ENCODE measurements around the gene PVALEF.

DNA sequence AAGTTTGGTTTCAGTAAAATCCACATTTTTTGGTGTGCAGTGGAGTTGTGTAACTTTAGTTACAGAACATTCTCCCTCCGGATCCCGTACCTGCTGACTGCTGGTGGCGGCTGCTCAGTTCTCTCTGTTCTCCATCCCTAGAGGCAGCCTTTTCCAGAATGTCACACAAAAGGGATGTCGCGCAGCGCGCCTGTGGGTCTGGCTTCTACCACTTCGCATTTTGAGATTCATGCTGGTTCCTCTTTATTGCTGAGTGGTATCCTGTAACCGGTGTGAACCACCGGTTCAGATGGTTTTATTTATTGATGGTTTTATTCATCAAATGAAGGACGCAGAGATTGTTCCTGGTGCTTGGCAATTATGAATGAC is 58.4 kb downstream of the PVALEF start:
- TF ChIP-seq, protein P1, sequence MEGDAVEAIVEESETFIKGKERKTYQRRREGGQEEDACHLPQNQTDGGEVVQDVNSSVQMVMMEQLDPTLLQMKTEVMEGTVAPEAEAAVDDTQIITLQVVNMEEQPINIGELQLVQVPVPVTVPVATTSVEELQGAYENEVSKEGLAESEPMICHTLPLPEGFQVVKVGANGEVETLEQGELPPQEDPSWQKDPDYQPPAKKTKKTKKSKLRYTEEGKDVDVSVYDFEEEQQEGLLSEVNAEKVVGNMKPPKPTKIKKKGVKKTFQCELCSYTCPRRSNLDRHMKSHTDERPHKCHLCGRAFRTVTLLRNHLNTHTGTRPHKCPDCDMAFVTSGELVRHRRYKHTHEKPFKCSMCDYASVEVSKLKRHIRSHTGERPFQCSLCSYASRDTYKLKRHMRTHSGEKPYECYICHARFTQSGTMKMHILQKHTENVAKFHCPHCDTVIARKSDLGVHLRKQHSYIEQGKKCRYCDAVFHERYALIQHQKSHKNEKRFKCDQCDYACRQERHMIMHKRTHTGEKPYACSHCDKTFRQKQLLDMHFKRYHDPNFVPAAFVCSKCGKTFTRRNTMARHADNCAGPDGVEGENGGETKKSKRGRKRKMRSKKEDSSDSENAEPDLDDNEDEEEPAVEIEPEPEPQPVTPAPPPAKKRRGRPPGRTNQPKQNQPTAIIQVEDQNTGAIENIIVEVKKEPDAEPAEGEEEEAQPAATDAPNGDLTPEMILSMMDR (IDR thresholded peaks at IDR 0.05), result no peak
- no peak for TF ChIP-seq POLR2A (IDR thresholded peaks at IDR 0.05)
